Nephron (organoid): ENCODE data around the gene RWDD1.

ENCODE experiments used
- H3K27ac Mint-ChIP-seq, 3 experiments: 2 replicates each; pipeline ENCODE4 v1.8.0; 2020; ENCODE audit warnings: mixed read lengths in 3 of 3, mild to moderate bottlenecking in 2 of 3, moderate library complexity in 1 of 3
- H3K27me3 Mint-ChIP-seq: 2 replicates; pipeline ENCODE4 v1.8.0; 2021; ENCODE audit warnings: low read depth, mild to moderate bottlenecking, moderate library complexity, mixed read lengths
- H3K36me3 Mint-ChIP-seq: 2 replicates; pipeline ENCODE4 v1.8.0; 2020; ENCODE audit warnings: low read depth, mixed read lengths
- H3K4me1 Mint-ChIP-seq: 2 replicates; pipeline ENCODE4 v1.8.0; 2020; ENCODE audit warnings: mixed read lengths
- H3K4me3 Mint-ChIP-seq, 3 experiments: 2 replicates each; pipeline ENCODE4 v1.8.0; 2020; ENCODE audit warnings: mild to moderate bottlenecking in 3 of 3, mixed read lengths in 3 of 3, moderate library complexity in 2 of 3
- H3K9me3 Mint-ChIP-seq: 2 replicates; pipeline ENCODE4 v1.8.0; 2020; ENCODE audit warnings: mixed read lengths
- CTCF ChIP-seq, 3 experiments: fragments of 200-600 bp; sonication (generic); IDR thresholded peaks; one replicate each; pipeline ENCODE4 v1.5.0; 2021; ENCODE audit warnings: antibody characterized with exemption in 3 of 3; ENCODE audit not compliant: unreplicated experiment in 3 of 3

Gene RWDD1

DNA sequence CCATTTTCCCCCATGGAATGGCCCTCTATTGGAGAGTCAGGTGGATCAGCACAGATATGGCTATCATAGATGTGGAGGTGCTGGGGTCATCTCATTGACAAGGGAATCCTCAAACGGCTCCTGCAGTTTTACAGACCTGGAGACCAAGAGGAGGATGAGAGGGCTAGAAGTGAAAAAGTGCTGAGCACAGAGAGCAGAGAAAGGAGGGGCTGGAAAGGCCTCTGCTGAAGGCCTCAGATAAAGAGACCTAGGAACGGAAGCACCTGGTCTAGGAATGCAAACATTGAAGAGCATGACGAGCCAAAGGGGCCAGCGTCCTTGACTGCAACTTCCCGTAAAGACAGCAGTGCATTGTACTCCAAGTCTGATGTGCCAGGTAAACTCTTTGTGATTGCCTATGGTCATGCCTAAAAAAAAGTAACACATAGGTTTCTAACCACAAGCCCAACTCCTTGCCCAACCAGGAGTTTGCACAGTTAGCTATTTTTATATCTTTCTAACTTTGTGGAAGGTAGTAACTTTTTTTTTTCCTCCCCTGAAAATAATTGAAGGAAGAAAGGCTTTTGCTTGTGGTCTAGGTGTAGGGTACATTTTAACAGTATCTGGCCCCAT is 60.2 kb downstream of the RWDD1 start:
- Mint-ChIP-seq H3K9me3 (no peaks in the 10 kb centered on the region), H3K4me1 (no peaks in the 10 kb centered on the region), H3K27ac (no peak overlapping the region), H3K4me3 (no peak overlapping the region), H3K36me3 (peaks cover 6% of the 10 kb centered on the region), H3K27me3 (no peaks in the 10 kb centered on the region)
- no peak for TF ChIP-seq CTCF (IDR thresholded peaks at IDR 0.05; ENCODE audit: unreplicated experiment in 3 of 3)

DNA sequence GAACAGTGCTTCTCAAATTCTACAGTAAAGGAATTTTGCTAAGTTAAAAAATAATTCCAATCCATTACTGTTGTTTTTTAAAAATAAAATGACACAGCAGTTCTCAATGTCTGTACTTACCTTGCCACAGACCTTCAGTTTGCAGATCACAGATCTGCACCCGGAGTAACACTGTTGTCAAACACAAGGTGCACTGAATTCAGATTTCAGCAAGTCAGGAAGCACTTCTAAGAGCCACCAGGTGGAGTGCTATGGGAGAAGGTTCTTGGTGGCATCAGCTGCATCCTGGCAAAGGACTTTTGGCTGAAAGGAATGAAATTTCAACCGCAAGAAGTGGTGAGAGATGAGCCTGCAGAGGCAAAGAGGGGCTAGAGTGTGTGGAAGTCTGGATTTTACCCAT is 62.4 kb downstream of the RWDD1 start:
- Mint-ChIP-seq H3K4me1 (no peaks in the 10 kb centered on the region), H3K9me3 (no peaks in the 10 kb centered on the region), H3K27me3 (no peaks in the 10 kb centered on the region), H3K27ac (no peak overlapping the region), H3K36me3 (peaks cover 22% of the 10 kb centered on the region), H3K4me3 (no peak overlapping the region)
- TF ChIP-seq CTCF (IDR thresholded peaks at IDR 0.05; ENCODE audit: unreplicated experiment in 3 of 3), result no peak
